SK-N-SH (cell line): Measurements from ENCODE around the gene FGF18. TPM values are rescaled to one million over a fixed set of nuclear protein-coding genes. Genes with fewer than 3 reads are reported as not detected.

ENCODE experiments used
- CTCF ChIA-PET: fragments of 300-600, 350-600 bp; formaldehyde crosslinking; extraction: SDS; loops from one replicate; lab custom pipeline; 2021; lab: Yijun Ruan, JAX
- POLR2A ChIA-PET: fragments of 350-600 bp; sonication (Branson Sonifier 250); formaldehyde crosslinking; extraction: SDS; loops from one replicate; lab custom pipeline; 2020; ENCODE audit warnings: antibody characterized with exemption, inconsistent platforms; lab: Yijun Ruan, JAX
- DNase-seq: peaks from one replicate; pipeline ENCODE4 v3.0.0; 2012
- H2AFZ ChIP-seq: fragments of 200-600 bp; sonication (generic); 2 replicates; pipeline ENCODE4 v1.8.1; 2016; ENCODE audit warnings: antibody characterized with exemption, mild to moderate bottlenecking, low read depth
- H3F3A ChIP-seq: fragments of 200-600 bp; sonication (generic); replicated peaks from 2 replicates; pipeline ENCODE3; 2016; ENCODE audit warnings: antibody characterized with exemption, mild to moderate bottlenecking; ENCODE audit not compliant: insufficient read depth
- H3K27ac ChIP-seq, 2 experiments: fragments of 200-500 bp in 1 of 2; fragments of 200-600 bp in 1 of 2; sonication (Bioruptor generic) in 1 of 2; sonication (generic), shearing (Covaris generic) in 1 of 2; 2 replicates each; pipeline versions ENCODE4 v1.5.1 to v1.6.1; 2014 to 2016; ENCODE audit warnings: low read depth in 2 of 2, inconsistent platforms in 1 of 2, low read length in 1 of 2, mild to moderate bottlenecking in 1 of 2, mixed read lengths in 1 of 2
- H3K27me3 ChIP-seq: fragments of 200-600 bp; sonication (generic), shearing (Covaris generic); 2 replicates; pipeline ENCODE4 v1.6.1; 2016; ENCODE audit warnings: mixed run types; ENCODE audit not compliant: insufficient read depth
- H3K36me3 ChIP-seq, 2 experiments: fragments of 200-500 bp in 1 of 2; fragments of 200-600 bp in 1 of 2; sonication (Bioruptor generic) in 1 of 2; sonication (generic) in 1 of 2; replicated peaks in 1 of 2; 2 replicates each; pipeline versions ENCODE3 to v1.5.1; 2014 to 2016; ENCODE audit warnings: low read length in 1 of 2, mild to moderate bottlenecking in 1 of 2; ENCODE audit not compliant: insufficient read depth in 2 of 2, control insufficient read depth in 1 of 2
- H3K4me1 ChIP-seq, 2 experiments: fragments of 200-500 bp in 1 of 2; fragments of 200-600 bp in 1 of 2; sonication (Bioruptor generic) in 1 of 2; sonication (generic), shearing (Covaris generic) in 1 of 2; 2 replicates each; pipeline versions ENCODE4 v1.5.1 to v1.6.1; 2014 to 2016; ENCODE audit warnings: low read depth in 1 of 2, low read length in 1 of 2, mixed run types in 1 of 2; ENCODE audit not compliant: insufficient read depth in 2 of 2, control insufficient read depth in 1 of 2
- H3K4me2 ChIP-seq: fragments of 200-600 bp; sonication (generic), shearing (Covaris generic); 2 replicates; pipeline ENCODE4 v1.6.1; 2017; ENCODE audit warnings: mixed run types
- H3K4me3 ChIP-seq, 2 experiments: fragments of 200-500 bp in 1 of 2; fragments of 200-600 bp in 1 of 2; sonication (Bioruptor generic) in 1 of 2; sonication (generic), shearing (Covaris generic) in 1 of 2; 2 replicates each; pipeline versions ENCODE4 v1.5.1 to v1.8.1; 2014 to 2016; ENCODE audit warnings: low read depth in 2 of 2, inconsistent platforms in 1 of 2, low read length in 1 of 2, mild to moderate bottlenecking in 1 of 2, mixed read lengths in 1 of 2, moderate library complexity in 1 of 2
- H3K79me2 ChIP-seq: fragments of 200-600 bp; sonication (generic); 2 replicates; pipeline ENCODE4 v1.8.1; 2017; ENCODE audit warnings: mild to moderate bottlenecking; ENCODE audit not compliant: insufficient read depth
- H3K9ac ChIP-seq: fragments of 200-600 bp; sonication (generic); 2 replicates; pipeline ENCODE4 v1.6.1; 2017; ENCODE audit warnings: mixed run types
- H3K9me2 ChIP-seq: fragments of 200-600 bp; sonication (generic); 2 replicates; pipeline ENCODE4 v1.6.1; 2017; ENCODE audit warnings: mixed run types
- H3K9me3 ChIP-seq: fragments of 200-600 bp; sonication (generic); 2 replicates; pipeline ENCODE4 v1.6.1; 2017; ENCODE audit warnings: mixed run types, mild to moderate bottlenecking, moderate library complexity
- H4K20me1 ChIP-seq: fragments of 200-600 bp; sonication (generic); 2 replicates; pipeline ENCODE4 v1.6.1; 2017; ENCODE audit warnings: mild to moderate bottlenecking, mixed run types; ENCODE audit not compliant: insufficient read depth
- CTCF ChIP-seq: fragments of 200-600 bp; sonication (generic); IDR thresholded peaks from 2 replicates; pipeline ENCODE4 v1.6.1; 2017; ENCODE audit warnings: antibody characterized with exemption, mild to moderate bottlenecking, moderate library complexity
- ELF1 ChIP-seq: IDR thresholded peaks from 2 replicates; pipeline ENCODE4 v1.4.0; 2012
- EP300 ChIP-seq, 2 experiments: IDR thresholded peaks; 2 replicates each; pipeline versions ENCODE4 v1.4.0 to v1.6.1; 2012; ENCODE audit warnings: borderline replicate concordance in 1 of 2, low read depth in 1 of 2, low read length in 1 of 2
- JUND ChIP-seq: IDR thresholded peaks from 2 replicates; pipeline ENCODE4 v1.4.0; 2012
- MAX ChIP-seq: IDR thresholded peaks from 2 replicates; pipeline ENCODE4 v1.4.0; 2012; ENCODE audit warnings: low read depth
- MEF2A ChIP-seq: IDR thresholded peaks from 2 replicates; pipeline ENCODE4 v1.4.0; 2012; ENCODE audit warnings: low read depth, borderline replicate concordance
- MXI1 ChIP-seq: IDR thresholded peaks from 2 replicates; pipeline ENCODE4 v1.6.1; 2012; ENCODE audit warnings: mild to moderate bottlenecking, low read depth, low read length, improper control_type of control experiment
- NFIC ChIP-seq: IDR thresholded peaks from 2 replicates; pipeline ENCODE4 v1.4.0; 2012; ENCODE audit warnings: borderline replicate concordance
- NRF1 ChIP-seq: IDR thresholded peaks from 2 replicates; pipeline ENCODE4 v1.6.1; 2012; ENCODE audit warnings: low read depth, mild to moderate bottlenecking, low read length
- PBX3 ChIP-seq: IDR thresholded peaks from 2 replicates; pipeline ENCODE4; 2012
- RFX5 ChIP-seq: IDR thresholded peaks from 2 replicates; pipeline ENCODE4 v1.6.1; 2012; ENCODE audit warnings: mild to moderate bottlenecking, improper control_type of control experiment, low read length
- RXRA ChIP-seq: IDR thresholded peaks from 2 replicates; pipeline ENCODE4 v1.4.0; 2012; ENCODE audit warnings: low read depth, mild to moderate bottlenecking, borderline replicate concordance
- SIN3A ChIP-seq: IDR thresholded peaks from 2 replicates; pipeline ENCODE4 v1.6.1; 2012; ENCODE audit warnings: low read depth, mild to moderate bottlenecking, low read length, moderate library complexity, borderline replicate concordance
- SMC3 ChIP-seq: IDR thresholded peaks from 2 replicates; pipeline ENCODE4 v1.6.1; 2012; ENCODE audit warnings: low read depth, low read length, improper control_type of control experiment
- TCF12 ChIP-seq: IDR thresholded peaks from 2 replicates; pipeline ENCODE4 v1.4.0; 2012
- USF1 ChIP-seq: IDR thresholded peaks from 2 replicates; pipeline ENCODE4 v1.4.0; 2012; ENCODE audit warnings: low read depth, borderline replicate concordance
- USF2 ChIP-seq: fragments of 150-350 bp; IDR thresholded peaks from 2 replicates; pipeline ENCODE4 v1.6.1; 2017; ENCODE audit warnings: antibody characterized with exemption, low read length, low read depth, borderline replicate concordance
- YY1 ChIP-seq: IDR thresholded peaks from 2 replicates; pipeline ENCODE4 v1.4.0; 2012; ENCODE audit warnings: low read depth, mild to moderate bottlenecking
- ZBTB33 ChIP-seq: IDR thresholded peaks from 2 replicates; pipeline ENCODE4 v1.4.0; 2012; ENCODE audit warnings: low read depth, borderline replicate concordance
- WGBS: methylation state at CpG from one replicate; pipeline ENCODE4 v1.1.6; 2017; ENCODE audit warnings: low lambda C conversion rate; 5-methylcytosine and 5-hydroxymethylcytosine counted together
- polyA plus RNA-seq, 3 experiments: library from polyadenylated mRNA; depleted of rRNA; stranded (reverse); fragments of >200 nt; gene quantifications; 2 replicates each; pipeline ENCODE4 v1.2.3, GENCODE V29; 2012

The FGF18 gene
- polyA plus RNA-seq, 1 of the 3 experiments (the other 2 are of a cell fraction): 0.89 TPM

- TF ChIP-seq USF2 (no peak), ZBTB33 (no peak), MXI1 (no peak)
Observed at GRCh38 chr5:171469326-171469725, 49.9 kb downstream of the FGF18 start (continued).

GRCh38 chr5:171470420-171470819 lies 51.0 kb downstream of the FGF18 start:
- CTCF ChIA-PET: interaction anchor here (1.2 to 1.7 kb wide), 2 partner anchors 14 to 52 kb away, joined by 3 to 10 read pairs; no protein-coding TSS in a partner anchor
- TF ChIP-seq SIN3A: no peak
- no peak for TF ChIP-seq JUND
- TF ChIP-seq NFIC: no peak
- no peak for TF ChIP-seq EP300 (IDR thresholded peaks at IDR 0.05; ENCODE audit: borderline replicate concordance in 1 of 2, low read depth in 1 of 2, low read length in 1 of 2)
- TF ChIP-seq RXRA: no peak

GRCh38 chr5:171474230-171474813 lies 54.9 kb downstream of the FGF18 start:
- Histone ChIP-seq H3K27me3 (no peaks in the 10 kb centered on the region), H3K9me2 (no peaks in the 10 kb centered on the region), H3K4me1 (peaks cover 0 to 4% of the 10 kb centered on the region in 2 experiments; a peak in 1 of 4 replicates), H2AFZ (no peak overlapping the region), H4K20me1 (no peaks in the 10 kb centered on the region), H3F3A (no peaks in the 10 kb centered on the region), H3K79me2 (no peaks in the 10 kb centered on the region), H3K4me2 (no peak overlapping the region), H3K9me3 (no peaks in the 10 kb centered on the region), H3K36me3 (no peaks in the 10 kb centered on the region), H3K9ac (no peak overlapping the region), H3K4me3 (no peak overlapping the region), H3K27ac (no peak overlapping the region)
- WGBS: 83% methylated on average over 15 of the region's 16 CpGs
- DNase-seq: no peak
- CTCF ChIA-PET: interaction anchor here (1.0 to 2.9 kb wide), 3 partner anchors 9 to 438 kb away, joined by 3 to 8 read pairs (median 4); no protein-coding TSS in a partner anchor
- POLR2A ChIA-PET: no interaction called here
- TF ChIP-seq ELF1 (no peak), PBX3 (no peak), NRF1 (no peak), MEF2A (no peak), SMC3 (no peak), RFX5 (no peak), USF1 (no peak), TCF12 (no peak), MAX (no peak), YY1 (no peak), CTCF (no peak)

More at GRCh38 chr5:171470420-171470819, 51.0 kb downstream of the FGF18 start:
- H3K36me3 ChIP-seq: no peaks in the 10 kb centered on the region
- H3K9ac ChIP-seq: no peak overlapping the region
- WGBS: 75% methylated on average over 15 of the region's 15 CpGs
- H3K9me2 ChIP-seq: no peaks in the 10 kb centered on the region
- H3K4me3 ChIP-seq: no peak overlapping the region
- no peak overlapping the region for H3K4me2 ChIP-seq
- H3K27me3 ChIP-seq: no peaks in the 10 kb centered on the region
- no peaks in the 10 kb centered on the region for H4K20me1 ChIP-seq
- no peak overlapping the region for H2AFZ ChIP-seq
- H3K9me3 ChIP-seq: no peaks in the 10 kb centered on the region
- no peaks in the 10 kb centered on the region for H3K79me2 ChIP-seq
- H3K4me1 ChIP-seq: no peaks in the 10 kb centered on the region
- DNase-seq: no peak
- H3K27ac ChIP-seq: no peak overlapping the region
- POLR2A ChIA-PET: no interaction called here
- H3F3A ChIP-seq: no peaks in the 10 kb centered on the region
